GM06990 (cell line): ENCODE measurements around the gene MT1G.

Experiments
- DNase-seq: peaks from one replicate; pipeline ENCODE4 v3.0.0-alpha.2; 2011; ENCODE audit not compliant: insufficient read length; ENCODE audit errors: extremely low read depth
- H3K27me3 ChIP-seq: replicated peaks from 2 replicates; pipeline ENCODE4 v1.6.0; 2011; ENCODE audit warnings: low read length; ENCODE audit not compliant: control insufficient read depth, insufficient read depth
- H3K36me3 ChIP-seq: 2 replicates; pipeline ENCODE4 v1.5.1; 2011; ENCODE audit warnings: low read length; ENCODE audit not compliant: control insufficient read depth, insufficient read depth
- H3K4me3 ChIP-seq: replicated peaks from 2 replicates; pipeline ENCODE4 v1.5.1; 2011; ENCODE audit warnings: low read depth, mild to moderate bottlenecking, control low read depth, low read length
- CTCF ChIP-seq: IDR thresholded peaks from 2 replicates; pipeline ENCODE4 v1.5.1; 2011; ENCODE audit warnings: low read length, control low read depth, mild to moderate bottlenecking, inconsistent platforms; ENCODE audit not compliant: insufficient read depth, poor library complexity, severe bottlenecking

MT1G gene

GRCh38 chr16:56710181-56710737 lies 42.4 kb upstream of the MT1G start:
- no peak for TF ChIP-seq CTCF
- no peak overlapping the region for H3K4me3 ChIP-seq
- no peak for DNase-seq
- 0 out of 2 replicates have a peak, but pooled peaks cover 2% of the 10 kb centered on the region for H3K27me3 ChIP-seq
- no peaks in the 10 kb centered on the region for H3K36me3 ChIP-seq

- DNase-seq = no peak
- H3K27me3 ChIP-seq = 0 out of 2 replicates have a peak, but pooled peaks cover 2% of the 10 kb centered on the region
- H3K4me3 ChIP-seq = no peak overlapping the region
- no peak for TF ChIP-seq CTCF
- H3K36me3 ChIP-seq = no peaks in the 10 kb centered on the region
Measured at GRCh38 chr16:56709443-56710040, 41.7 kb upstream of the MT1G start.

GRCh38 chr16:56708525-56709442 lies 40.9 kb upstream of the MT1G start:
- TF ChIP-seq CTCF = no peak
- DNase-seq = no peak
- Histone ChIP-seq H3K27me3 (0 out of 2 replicates have a peak, but pooled peaks cover 2% of the 10 kb centered on the region), H3K4me3 (no peak overlapping the region), H3K36me3 (no peaks in the 10 kb centered on the region)

GRCh38 chr16:56702836-56703235 lies 35.0 kb upstream of the MT1G start:
- no peak for TF ChIP-seq CTCF
- Histone ChIP-seq H3K4me3 (no peak overlapping the region), H3K36me3 (no peaks in the 10 kb centered on the region), H3K27me3 (no peaks in the 10 kb centered on the region)
- DNase-seq = no peak

GRCh38 chr16:56701534-56701933 lies 33.7 kb upstream of the MT1G start:
- no peak for DNase-seq
- no peak for TF ChIP-seq CTCF
- H3K36me3 ChIP-seq = no peaks in the 10 kb centered on the region

More at GRCh38 chr16:56701534-56701933, 33.7 kb upstream of the MT1G start:
- Histone ChIP-seq H3K4me3 (no peak overlapping the region), H3K27me3 (no peaks in the 10 kb centered on the region; the same call in 1 of the 2 replicates)
